Stimulated activated naive B cell treated with anti-CD40 and anti-IgM and Interleukin-4, amounts not matched to agents 10 μg/mL and 1 μg/mL and 100 μg/mL, for 72 hours (primary cell): ENCODE results near the gene MRFAP1L1.
"Not testable (repeated sequence)": the region's sequence is repeated elsewhere in the genome, so short reads cannot be mapped to it uniquely, and the experiment has no call there.

Experiments used
- ATAC-seq, 2 donors: fragments of 150-1000 bp; cut with Tn5 transposase; replicated peaks; 2 replicates each; pipeline ENCODE4 v1.10.0; 2021; ENCODE audit warnings: moderate library complexity in 1 of 2
- DNase-seq: peaks from one replicate; pipeline ENCODE4 v3.0.0; 2021
- H3K27ac Mint-ChIP-seq: one replicate; pipeline ENCODE4 v1.8.0; 2022; ENCODE audit warnings: mild to moderate bottlenecking, mixed read lengths
- H3K27me3 Mint-ChIP-seq, 2 donors: one replicate each; pipeline ENCODE4 v1.8.0; 2022; ENCODE audit warnings: mixed read lengths in 2 of 2
- H3K36me3 Mint-ChIP-seq, 2 donors: one replicate each; pipeline ENCODE4 v1.8.0; 2022; ENCODE audit warnings: mixed read lengths in 2 of 2, mild to moderate bottlenecking in 1 of 2
- H3K4me1 Mint-ChIP-seq, 2 donors: one replicate each; pipeline ENCODE4 v1.8.0; 2022; ENCODE audit warnings: mixed read lengths in 2 of 2, mild to moderate bottlenecking in 1 of 2
- H3K4me3 Mint-ChIP-seq, 2 donors: one replicate each; pipeline ENCODE4 v1.8.0; 2022; ENCODE audit warnings: mild to moderate bottlenecking in 2 of 2, mixed read lengths in 2 of 2, moderate library complexity in 1 of 2
- H3K9me3 Mint-ChIP-seq, 2 donors: one replicate each; pipeline ENCODE4 v1.8.0; 2022; ENCODE audit warnings: mixed read lengths in 2 of 2, mild to moderate bottlenecking in 1 of 2

Gene MRFAP1L1

GRCh38 chr4:6680372-6681034 lies 29.2 kb downstream of the MRFAP1L1 start:
- no peak for DNase-seq
- peaks cover 0 to 4% of the 10 kb centered on the region in 2 donors for H3K9me3 Mint-ChIP-seq
- H3K4me1 Mint-ChIP-seq, result peaks cover 23 to 34% of the 10 kb centered on the region in 2 donors
- H3K27me3 Mint-ChIP-seq, result no peaks in the 10 kb centered on the region
- no peak for ATAC-seq
- H3K4me3 Mint-ChIP-seq, result no peak overlapping the region
- H3K36me3 Mint-ChIP-seq, result peaks cover 42 to 49% of the 10 kb centered on the region in 2 donors
- no peak overlapping the region for H3K27ac Mint-ChIP-seq

GRCh38 chr4:6676722-6677558 lies 32.7 kb downstream of the MRFAP1L1 start:
- H3K27me3 Mint-ChIP-seq, result no peaks in the 10 kb centered on the region

GRCh38 chr4:6674500-6675149 lies 35.0 kb downstream of the MRFAP1L1 start:
- peak; percentile 9 for DNase-seq
- Mint-ChIP-seq H3K36me3 (peaks cover 40 to 58% of the 10 kb centered on the region in 2 donors), H3K9me3 (no peaks in the 10 kb centered on the region), H3K4me3 (peak overlapping the region; percentile 91 to 93), H3K27ac (peak overlapping the region; percentile 99), H3K4me1 (peaks cover 35 to 51% of the 10 kb centered on the region in 2 donors), H3K27me3 (no peaks in the 10 kb centered on the region)
- peak; percentile 24 to 28 for ATAC-seq

More at GRCh38 chr4:6676722-6677558, 32.7 kb downstream of the MRFAP1L1 start:
- H3K27ac Mint-ChIP-seq, result no peak overlapping the region
- peaks cover 35 to 57% of the 10 kb centered on the region in 2 donors for H3K4me1 Mint-ChIP-seq
- peaks cover 0 to 4% of the 10 kb centered on the region in 2 donors for H3K9me3 Mint-ChIP-seq
- no peak for ATAC-seq
- no peak for DNase-seq
- H3K4me3 Mint-ChIP-seq, result peak overlapping the region; percentile 45 to 93
- H3K36me3 Mint-ChIP-seq, result peaks cover 53 to 64% of the 10 kb centered on the region in 2 donors

GRCh38 chr4:6673660-6674499 lies 35.8 kb downstream of the MRFAP1L1 start:
- DNase-seq, result peak; percentile 92
- Mint-ChIP-seq H3K4me1 (peaks cover 35 to 49% of the 10 kb centered on the region in 2 donors), H3K9me3 (no peaks in the 10 kb centered on the region), H3K27ac (peak overlapping the region; percentile 99), H3K36me3 (peaks cover 36 to 55% of the 10 kb centered on the region in 2 donors), H3K27me3 (no peaks in the 10 kb centered on the region), H3K4me3 (peak overlapping the region; percentile 91 to 93)
- ATAC-seq, result peak; percentile 87 to 91

- peak; percentile 55 for DNase-seq
- H3K27me3 Mint-ChIP-seq, H3K9me3 Mint-ChIP-seq: not testable (repeated sequence)
- peaks cover 30 to 51% of the 10 kb centered on the region in 2 donors for H3K36me3 Mint-ChIP-seq
- peak overlapping the region; percentile 91 to 93 for H3K4me3 Mint-ChIP-seq
- peaks cover 35 to 46% of the 10 kb centered on the region in 2 donors for H3K4me1 Mint-ChIP-seq
- peak overlapping the region; percentile 99 for H3K27ac Mint-ChIP-seq
- peak; percentile 6 to 24 for ATAC-seq
Observed at GRCh38 chr4:6673191-6673659, 36.4 kb downstream of the MRFAP1L1 start.

- ATAC-seq, H3K27me3 Mint-ChIP-seq, DNase-seq, H3K9me3 Mint-ChIP-seq, H3K27ac Mint-ChIP-seq: not testable (repeated sequence)
- H3K36me3 Mint-ChIP-seq, result peaks cover 32 to 54% of the 10 kb centered on the region in 2 donors
- H3K4me1 Mint-ChIP-seq, result peaks cover 33 to 44% of the 10 kb centered on the region in 2 donors
- peak overlapping the region; percentile 91 to 93 for H3K4me3 Mint-ChIP-seq
Observed at GRCh38 chr4:6672541-6673190, 37.0 kb downstream of the MRFAP1L1 start.

- Mint-ChIP-seq H3K27ac (no peak overlapping the region), H3K27me3 (peaks cover 0 to 6% of the 10 kb centered on the region in 2 donors), H3K4me1 (peaks cover 28 to 39% of the 10 kb centered on the region in 2 donors), H3K9me3 (no peaks in the 10 kb centered on the region), H3K4me3 (no peak overlapping the region), H3K36me3 (peaks cover 34 to 49% of the 10 kb centered on the region in 2 donors)
- DNase-seq (no peak), ATAC-seq (no peak)
Observed at GRCh38 chr4:6672131-6672530, 37.5 kb downstream of the MRFAP1L1 start.

- DNase-seq, result no peak
- Mint-ChIP-seq H3K27me3 (peaks cover 0 to 6% of the 10 kb centered on the region in 2 donors), H3K27ac (no peak overlapping the region), H3K9me3 (no peaks in the 10 kb centered on the region), H3K4me3 (no peak overlapping the region), H3K4me1 (peaks cover 24 to 34% of the 10 kb centered on the region in 2 donors), H3K36me3 (peaks cover 34 to 44% of the 10 kb centered on the region in 2 donors)
- no peak for ATAC-seq
Observed at GRCh38 chr4:6671648-6672047, 38.0 kb downstream of the MRFAP1L1 start.

- no peak overlapping the region for H3K27ac Mint-ChIP-seq
- no peak overlapping the region for H3K4me3 Mint-ChIP-seq
- H3K27me3 Mint-ChIP-seq, result peaks cover 9 to 10% of the 10 kb centered on the region in 2 donors
- H3K4me1 Mint-ChIP-seq, result peaks cover 2 to 5% of the 10 kb centered on the region in 2 donors
- ATAC-seq, result no peak
- H3K9me3 Mint-ChIP-seq, result no peaks in the 10 kb centered on the region
- no peak for DNase-seq
- peaks cover 18 to 19% of the 10 kb centered on the region in 2 donors for H3K36me3 Mint-ChIP-seq
Observed at GRCh38 chr4:6668391-6668790, 41.3 kb downstream of the MRFAP1L1 start.

- Mint-ChIP-seq H3K27ac (no peak overlapping the region), H3K4me1 (no peaks in the 10 kb centered on the region), H3K4me3 (no peak overlapping the region), H3K36me3 (peaks cover 8 to 13% of the 10 kb centered on the region in 2 donors), H3K9me3 (no peaks in the 10 kb centered on the region), H3K27me3 (peaks cover 37 to 40% of the 10 kb centered on the region in 2 donors)
- no peak for ATAC-seq
- DNase-seq, result no peak
Observed at GRCh38 chr4:6665320-6665654, 44.4 kb downstream of the MRFAP1L1 start.

- ATAC-seq, result peak; percentile 13 to 27
- Mint-ChIP-seq H3K27me3 (peaks cover 44 to 54% of the 10 kb centered on the region in 2 donors), H3K9me3 (no peaks in the 10 kb centered on the region)
Observed at GRCh38 chr4:6663596-6664393, 45.9 kb downstream of the MRFAP1L1 start.

GRCh38 chr4:6662591-6662990 lies 47.1 kb downstream of the MRFAP1L1 start:
- Mint-ChIP-seq H3K27me3 (peaks cover 39 to 60% of the 10 kb centered on the region in 2 donors), H3K4me1 (peaks cover 8 to 20% of the 10 kb centered on the region in 2 donors), H3K27ac (no peak overlapping the region), H3K9me3 (no peaks in the 10 kb centered on the region), H3K36me3 (peaks cover 4 to 7% of the 10 kb centered on the region in 2 donors), H3K4me3 (no peak overlapping the region)
- no peak for ATAC-seq
- DNase-seq, result no peak

More at GRCh38 chr4:6663596-6664393, 45.9 kb downstream of the MRFAP1L1 start:
- Mint-ChIP-seq H3K4me1 (peaks cover 3 to 13% of the 10 kb centered on the region in 2 donors), H3K27ac (no peak overlapping the region), H3K36me3 (peaks cover 9% of the 10 kb centered on the region in 2 donors), H3K4me3 (peak overlapping the region in 1 of 2 donors; percentile 72)
- no peak for DNase-seq
